Activated CD4-positive, alpha-beta T cell treated with anti-CD3 and anti-CD28 coated beads for 24 hours (primary cell): ENCODE data around the gene STT3B.
"Not testable (repeated sequence)": the region's sequence is repeated elsewhere in the genome, so short reads cannot be mapped to it uniquely, and the experiment has no call there.

ENCODE experiments used
- DNase-seq, 2 donors: peaks; one replicate each; pipeline ENCODE4 v3.0.0-alpha.2; 2020; ENCODE audit warnings: low read depth in 2 of 2

Gene STT3B

GRCh38 chr3:31605333-31605732 lies 72.6 kb downstream of the STT3B start:
- not testable (repeated sequence) for DNase-seq

- DNase-seq = no peak
These were observed 73.7 kb downstream of the STT3B start for GRCh38 chr3:31606453-31606852.

- DNase-seq = no peak
These were observed 78.1 kb downstream of the STT3B start for GRCh38 chr3:31610700-31611275.

GRCh38 chr3:31613177-31613576 lies 80.5 kb downstream of the STT3B start:
- DNase-seq = no peak

- DNase-seq = no peak
These were observed 80.9 kb downstream of the STT3B start for GRCh38 chr3:31613654-31614053.

GRCh38 chr3:31614162-31614921 lies 81.6 kb downstream of the STT3B start:
- DNase-seq = no peak

GRCh38 chr3:31615071-31615875 lies 82.5 kb downstream of the STT3B start:
- no peak for DNase-seq

- DNase-seq = no peak
These were observed 84.0 kb downstream of the STT3B start for GRCh38 chr3:31616711-31617110.

GRCh38 chr3:31620656-31621055 lies 87.9 kb downstream of the STT3B start:
- no peak for DNase-seq

- DNase-seq = no peak
These were observed 88.6 kb downstream of the STT3B start for GRCh38 chr3:31621314-31621713.

- DNase-seq = no peak
These were observed 90.0 kb downstream of the STT3B start for GRCh38 chr3:31622636-31623288.

GRCh38 chr3:31624083-31624709 lies 91.5 kb downstream of the STT3B start:
- no peak for DNase-seq

GRCh38 chr3:31625358-31625757 lies 92.6 kb downstream of the STT3B start:
- DNase-seq = no peak

GRCh38 chr3:31629054-31629453 lies 96.3 kb downstream of the STT3B start:
- DNase-seq = no peak

- DNase-seq = no peak
These were observed 101.8 kb downstream of the STT3B start for GRCh38 chr3:31634476-31634875.

- DNase-seq = no peak
These were observed 102.8 kb downstream of the STT3B start for GRCh38 chr3:31635545-31635944.

GRCh38 chr3:31636049-31636448 lies 103.3 kb downstream of the STT3B start:
- no peak for DNase-seq

- DNase-seq = no peak
These were observed 104.1 kb downstream of the STT3B start for GRCh38 chr3:31636694-31637442.

- no peak for DNase-seq
These were observed 107.1 kb downstream of the STT3B start for GRCh38 chr3:31639828-31640227.

GRCh38 chr3:31645256-31645655 lies 112.5 kb downstream of the STT3B start:
- DNase-seq = no peak
